Skin of body (tissue), 2 donors: Measurements from ENCODE around the gene PRXL2A. TPM values are rescaled to one million over a fixed set of nuclear protein-coding genes. Genes with fewer than 3 reads are reported as not detected.
"Not testable (repeated sequence)": the region's sequence is repeated elsewhere in the genome, so short reads cannot be mapped to it uniquely, and the experiment has no call there.

Experiments
- DNase-seq: peaks from one replicate; lab custom pipeline; 2025; lab: John Stamatoyannopoulos, UW
- total RNA-seq: library from RNA; depleted of rRNA; stranded (reverse); fragments of >200 nt; gene quantifications from one replicate; pipeline ENCODE4 v1.2.3, GENCODE V29; 2014

PRXL2A gene
- 69.5 TPM for total RNA-seq

GRCh38 chr10:80408242-80409101 lies at the start of gene PRXL2A:
PRXL2A (plus strand) TSS chr10:80408551; CDS start chr10:80420468, 11,917 bp downstream.
- no peak for DNase-seq

GRCh38 chr10:80358925-80359324 lies 49.4 kb upstream of the PRXL2A start:
- DNase-seq, result not testable (repeated sequence)

- no peak for DNase-seq
These were observed 48.7 kb upstream of the PRXL2A start for GRCh38 chr10:80359644-80360043.

GRCh38 chr10:80365510-80365909 lies 42.8 kb upstream of the PRXL2A start:
- no peak for DNase-seq

GRCh38 chr10:80371467-80371866 lies 36.9 kb upstream of the PRXL2A start:
- no peak for DNase-seq

- DNase-seq, result no peak
These were observed 35.7 kb upstream of the PRXL2A start for GRCh38 chr10:80372675-80373074.

GRCh38 chr10:80373502-80373901 lies 34.8 kb upstream of the PRXL2A start:
- no peak for DNase-seq

GRCh38 chr10:80379701-80380100 lies 28.6 kb upstream of the PRXL2A start:
- no peak for DNase-seq

GRCh38 chr10:80380185-80380584 lies 28.2 kb upstream of the PRXL2A start:
- DNase-seq, result no peak

GRCh38 chr10:80382989-80383388 lies 25.4 kb upstream of the PRXL2A start:
- peak; percentile 12 for DNase-seq

GRCh38 chr10:80390740-80391139 lies 17.6 kb upstream of the PRXL2A start:
- no peak for DNase-seq

- DNase-seq, result no peak
These were observed 16.1 kb upstream of the PRXL2A start for GRCh38 chr10:80392250-80392649.

- DNase-seq, result no peak
These were observed 13.9 kb upstream of the PRXL2A start for GRCh38 chr10:80394358-80394916.

- DNase-seq, result no peak
These were observed 11.3 kb upstream of the PRXL2A start for GRCh38 chr10:80397014-80397413.

- no peak for DNase-seq
These were observed 8.1 kb upstream of the PRXL2A start for GRCh38 chr10:80400136-80400804.

- DNase-seq, result no peak
These were observed 3.3 kb upstream of the PRXL2A start for GRCh38 chr10:80405035-80405434.

- peak; percentile 53 for DNase-seq
These were observed 2.7 kb upstream of the PRXL2A start for GRCh38 chr10:80405626-80406025.

- peak; percentile 22 for DNase-seq
These were observed 2.1 kb upstream of the PRXL2A start for GRCh38 chr10:80406204-80406603.

- no peak for DNase-seq
These were observed 524 bp upstream of the PRXL2A start for GRCh38 chr10:80407812-80408241.

- no peak for DNase-seq
These were observed 770 bp downstream of the PRXL2A start for GRCh38 chr10:80409121-80409520.

- no peak for DNase-seq
These were observed 1.8 kb downstream of the PRXL2A start for GRCh38 chr10:80410122-80410521.

- no peak for DNase-seq
These were observed 2.3 kb downstream of the PRXL2A start for GRCh38 chr10:80410578-80411145.
